Gastrocnemius medialis (tissue), 4 donors: ENCODE results near the gene LRMDA. TPM values are rescaled to one million over a fixed set of nuclear protein-coding genes. Genes with fewer than 3 reads are reported as not detected.

Experiments used
- ATAC-seq, 2 donors: fragments of 150-250 bp; one replicate each; pipeline ENCODE4 v1.9.1; 2016
- DNase-seq, 2 donors: peaks; one replicate each; pipeline ENCODE4 v3.0.0-alpha.2; 2019
- H3K27ac ChIP-seq, 4 donors: fragments of 200-600 bp; sonication (generic); 1 replicate in 1 of 4; 2 replicates in 3 of 4; pipeline ENCODE4 v1.5.1; 2016 to 2018; ENCODE audit warnings: mild to moderate bottlenecking in 2 of 4, moderate library complexity in 1 of 4
- H3K27me3 ChIP-seq, 3 donors: fragments of 200-600 bp; sonication (generic) in 2 of 3; 1 replicate in 1 of 3; 2 replicates in 2 of 3; pipeline versions ENCODE4 v1.5.1 to v1.6.0; 2016 to 2019; ENCODE audit warnings: mild to moderate bottlenecking in 1 of 3, moderate library complexity in 1 of 3
- H3K36me3 ChIP-seq, 2 donors: fragments of 200-600 bp; sonication (generic) in 1 of 2; one replicate each; pipeline ENCODE4 v1.5.1; 2017 to 2018
- H3K4me1 ChIP-seq, 2 donors: fragments of 200-600 bp; sonication (generic) in 1 of 2; one replicate each; pipeline ENCODE4 v1.5.1; 2016 to 2017; ENCODE audit warnings: mild to moderate bottlenecking in 2 of 2
- H3K4me3 ChIP-seq, 4 donors: fragments of 200-600 bp; sonication (generic) in 3 of 4; 1 replicate in 1 of 4; 2 replicates in 3 of 4; pipeline ENCODE4 v1.5.1; 2016 to 2019; ENCODE audit warnings: mild to moderate bottlenecking in 2 of 4
- H3K9me3 ChIP-seq, 3 donors: fragments of 200-600 bp; sonication (generic) in 2 of 3; 1 replicate in 1 of 3; 2 replicates in 2 of 3; pipeline ENCODE4 v1.5.1; 2016 to 2019
- CTCF ChIP-seq, 5 experiments: fragments of 450-650 bp in 3 of 5; fragments of 200-600 bp in 2 of 5; sonication (generic) in 2 of 5; IDR thresholded peaks in 4 of 5; conservative IDR thresholded peaks in 1 of 5; 1 replicate in 4 of 5; 2 replicates in 1 of 5; pipeline ENCODE4 v1.5.1; 2016 to 2019; ENCODE audit warnings: antibody characterized with exemption in 5 of 5, mild to moderate bottlenecking in 3 of 5, moderate library complexity in 3 of 5
- POLR2A ChIP-seq, 2 donors: fragments of 450-650 bp; IDR thresholded peaks; one replicate each; pipeline ENCODE4 v1.6.1; 2017; ENCODE audit warnings: antibody characterized with exemption in 2 of 2, mild to moderate bottlenecking in 2 of 2, moderate library complexity in 2 of 2
- in situ Hi-C, 4 donors: fragments of 200-750 bp; cut with MboI; loops; one replicate each; pipeline versions ENCODE4 v1.15.0 to v1.8.0; 2017; ENCODE audit warnings: low sequenced_read_pairs in 4 of 4
- intact Hi-C: fragments of 100-400 bp; cut with DNase I; formaldehyde crosslinking; loops from one replicate; pipeline ENCODE4 v1.15.1; 2023; ENCODE audit warnings: low total_unique reads
- total RNA-seq, 4 donors: library from RNA; depleted of rRNA; stranded (reverse); fragments of >200 nt; gene quantifications; one replicate each; pipeline versions ENCODE4 v1.1.0 to v1.2.3, GENCODE V29; 2016

Gene LRMDA
- total RNA-seq, 4 donors from 2014 or later: 0.80 to 4.5 (median 1.4) TPM

GRCh38 chr10:76251841-76252671 lies 820.6 kb downstream of the LRMDA start:
- DNase-seq (no peak), ATAC-seq (no peak)

GRCh38 chr10:76252733-76253132 lies 821.3 kb downstream of the LRMDA start:
- in situ Hi-C loops: no loop called here
- no peak overlapping the region for H3K27ac ChIP-seq

More at GRCh38 chr10:76251841-76252671, 820.6 kb downstream of the LRMDA start:
- Histone ChIP-seq H3K9me3 (no peaks in the 10 kb centered on the region), H3K4me3 (no peak overlapping the region), H3K4me1 (no peaks in the 10 kb centered on the region), H3K27ac (no peak overlapping the region), H3K27me3 (no peaks in the 10 kb centered on the region), H3K36me3 (no peaks in the 10 kb centered on the region)
- in situ Hi-C loops: no loop called here
- intact Hi-C loops: no loop called here
- TF ChIP-seq POLR2A (IDR thresholded peaks at IDR 0.05) (no peak), CTCF (IDR thresholded peaks at IDR 0.05 in 4 of 5, conservative IDR thresholded peaks at IDR 0.05 in 1 of 5) (no peak)

GRCh38 chr10:76255241-76255640 lies 823.8 kb downstream of the LRMDA start:
- intact Hi-C loops (no loop called here), in situ Hi-C loops (no loop called here)
- Histone ChIP-seq H3K4me1 (no peaks in the 10 kb centered on the region), H3K27ac (no peak overlapping the region), H3K4me3 (no peak overlapping the region), H3K9me3 (peaks cover 0 to 6% (median 0%) of the 10 kb centered on the region in 3 donors), H3K27me3 (no peaks in the 10 kb centered on the region), H3K36me3 (no peaks in the 10 kb centered on the region)
- TF ChIP-seq POLR2A (IDR thresholded peaks at IDR 0.05) (no peak), CTCF (IDR thresholded peaks at IDR 0.05 in 4 of 5, conservative IDR thresholded peaks at IDR 0.05 in 1 of 5) (no peak)
- ATAC-seq (no peak), DNase-seq (no peak)

More at GRCh38 chr10:76252733-76253132, 821.3 kb downstream of the LRMDA start:
- H3K9me3 ChIP-seq: no peaks in the 10 kb centered on the region
- DNase-seq (no peak), ATAC-seq (no peak)
- no peaks in the 10 kb centered on the region for H3K27me3 ChIP-seq
- H3K36me3 ChIP-seq: no peaks in the 10 kb centered on the region
- H3K4me3 ChIP-seq: no peak overlapping the region
- H3K4me1 ChIP-seq: no peaks in the 10 kb centered on the region
- intact Hi-C loops: no loop called here
- TF ChIP-seq CTCF (IDR thresholded peaks at IDR 0.05 in 4 of 5, conservative IDR thresholded peaks at IDR 0.05 in 1 of 5) (no peak), POLR2A (IDR thresholded peaks at IDR 0.05) (no peak)

- DNase-seq: no peak
- Histone ChIP-seq H3K9me3 (peaks cover 0 to 10% (median 0%) of the 10 kb centered on the region in 3 donors), H3K27me3 (no peaks in the 10 kb centered on the region), H3K27ac (no peak overlapping the region), H3K4me3 (no peak overlapping the region), H3K4me1 (no peaks in the 10 kb centered on the region), H3K36me3 (no peaks in the 10 kb centered on the region)
- no peak for ATAC-seq
- intact Hi-C loops (no loop called here), in situ Hi-C loops (no loop called here)
- TF ChIP-seq CTCF (IDR thresholded peaks at IDR 0.05 in 4 of 5, conservative IDR thresholded peaks at IDR 0.05 in 1 of 5) (no peak), POLR2A (IDR thresholded peaks at IDR 0.05) (no peak)
Measured at GRCh38 chr10:76257816-76258215, 826.4 kb downstream of the LRMDA start.
